ENCODE measurements around the gene LY6G6C.

The LY6G6C gene

GRCh38 chr6:31749301-31750036, 27.9 kb upstream of the LY6G6C start:
- no peak overlapping the region for H3K4me3 ChIP-seq (ENCODE audit: low read depth, low read length)
- no peaks in the 10 kb centered on the region for H3K4me1 ChIP-seq (ENCODE audit: control insufficient read depth, insufficient read depth, low read length)
- TF ChIP-seq SCRT2 (tag by site-specific recombination; IDR thresholded peaks at IDR 0.05) (peak; percentile 86), ZNF121 (tag by site-specific recombination; IDR thresholded peaks at IDR 0.05) (peak; percentile 53; the same call in 1 of the 2 replicates), ZNF280D (tag by site-specific recombination; IDR thresholded peaks at IDR 0.05) (no peak), ZNF707 (tag by site-specific recombination; IDR thresholded peaks at IDR 0.05) (no peak), ATF2 (tag by site-specific recombination; IDR thresholded peaks at IDR 0.05; ENCODE audit: low read depth) (peak; percentile 80), ZNF600 (tag by site-specific recombination; IDR thresholded peaks at IDR 0.05) (0 out of 2 replicates have a peak, but pooled peaks have one; percentile 11), OSR2 (tag by site-specific recombination; IDR thresholded peaks at IDR 0.05) (peak; percentile 52), ZNF629 (tag by site-specific recombination; IDR thresholded peaks at IDR 0.05) (0 out of 2 replicates have a peak, but pooled peaks have one; percentile 39)
- POLR2A ChIA-PET, result interaction anchor here (0.7 to 7.4 kb wide), 4 partner anchors 10 to 20 kb away, joined by 3 to 43 read pairs (median 4); partner anchors contain the start of gene MSH5
- H3K27ac ChIP-seq (ENCODE audit: extremely low read depth, low read depth, low read length), result no peak overlapping the region
- CTCF ChIA-PET, result interaction anchor here (0.9 to 2.6 kb wide), 3 partner anchors 9 to 20 kb away, joined by 5 to 11 read pairs (median 9); partner anchors contain the start of genes DDAH2 and MSH5
- H3K36me3 ChIP-seq (ENCODE audit: control insufficient read depth in 2 of 2, insufficient read depth in 1 of 2, low read length in 2 of 2), result peaks cover 6 to 39% of the 10 kb centered on the region in 2 experiments; a peak in 2 of 3 replicates
- H3K9me3 ChIP-seq (ENCODE audit: control insufficient read depth, insufficient read depth, low read depth, low read length), result no peaks in the 10 kb centered on the region

- Histone ChIP-seq H3K27ac (ENCODE audit: extremely low read depth, low read depth, low read length) (no peak overlapping the region), H3K9me3 (ENCODE audit: control insufficient read depth, insufficient read depth, low read depth, low read length) (no peaks in the 10 kb centered on the region), H3K4me3 (ENCODE audit: low read depth, low read length) (no peak overlapping the region), H3K36me3 (ENCODE audit: control insufficient read depth in 2 of 2, insufficient read depth in 1 of 2, low read length in 2 of 2) (peaks cover 14 to 58% of the 10 kb centered on the region in 2 experiments; a peak in 2 of 3 replicates), H3K4me1 (ENCODE audit: control insufficient read depth, insufficient read depth, low read length) (0 out of 2 replicates have a peak, but pooled peaks cover 5% of the 10 kb centered on the region)
- no peak for TF ChIP-seq ZNF660 (tag by site-specific recombination; IDR thresholded peaks at IDR 0.05)
- POLR2A ChIA-PET, result interaction anchor here (1.3 kb wide), 1 partner anchor 83 kb away, joined by 4 read pairs; the partner anchor contains the start of gene HSPA1B
- CTCF ChIA-PET, result no interaction called here
These were observed 22.9 kb upstream of the LY6G6C start for GRCh38 chr6:31744422-31744821.

GRCh38 chr6:31742894-31743293, 21.3 kb upstream of the LY6G6C start:
- ChIA-PET CTCF (interaction anchor here (0.5 to 1.1 kb wide), 4 partner anchors 29 to 235 kb away, joined by 3 to 4 read pairs (median 3); no protein-coding TSS in a partner anchor), POLR2A (no interaction called here)
- Histone ChIP-seq H3K36me3 (ENCODE audit: control insufficient read depth in 2 of 2, insufficient read depth in 1 of 2, low read length in 2 of 2) (peaks cover 14 to 54% of the 10 kb centered on the region in 2 experiments; a peak in 2 of 3 replicates), H3K4me3 (ENCODE audit: low read depth, low read length) (no peak overlapping the region), H3K4me1 (ENCODE audit: control insufficient read depth, insufficient read depth, low read length) (peaks cover 17% of the 10 kb centered on the region), H3K9me3 (ENCODE audit: control insufficient read depth, insufficient read depth, low read depth, low read length) (no peaks in the 10 kb centered on the region), H3K27ac (ENCODE audit: extremely low read depth, low read depth, low read length) (no peak overlapping the region)
- TF ChIP-seq PRDM10 (tag by site-specific recombination; IDR thresholded peaks at IDR 0.05) (peak; percentile 66), ZNF791 (tag by site-specific recombination; IDR thresholded peaks at IDR 0.05) (no peak)
